GM12878 (cell line): ENCODE data around the gene TFAP2B. TPM values are rescaled to one million over a fixed set of nuclear protein-coding genes. Genes with fewer than 3 reads are reported as not detected.

Experiments used
- ATAC-seq: fragments of 200-7000 bp; cut with Tn5 transposase; 3 replicates; pipeline ENCODE4 v1.9.1; 2020; ENCODE audit warnings: mild to moderate bottlenecking, moderate library complexity
- BruUV-seq: library from RNA; stranded (reverse); fragments of 400-500 nt; replicated peaks from 2 replicates; lab custom pipeline; 2021; lab: Mats Ljungman, UMichigan
- CTCF ChIA-PET: fragments of 300-600 bp; sonication (Branson Sonifier 250); formaldehyde crosslinking; extraction: SDS; loops from one replicate; lab custom pipeline; 2021; ENCODE audit warnings: inconsistent platforms; lab: Yijun Ruan, JAX
- POLR2A ChIA-PET: fragments of 350-600 bp; formaldehyde crosslinking; extraction: SDS; loops from one replicate; lab custom pipeline; 2021; ENCODE audit warnings: inconsistent platforms; lab: Charles Lee
- RAD21 ChIA-PET: fragments of 300-600 bp; sonication (Branson Sonifier 250); formaldehyde crosslinking; loops from one replicate; lab custom pipeline; 2023; ENCODE audit warnings: antibody characterized with exemption; ENCODE audit not compliant: unreplicated experiment; lab: Charles Lee
- SMC1A ChIA-PET: fragments of 300-600 bp; sonication (Branson Sonifier 250); formaldehyde crosslinking; loops from one replicate; lab custom pipeline; 2023; ENCODE audit not compliant: unreplicated experiment, uncharacterized antibody; lab: Charles Lee
- DNase-seq: peaks from one replicate; pipeline ENCODE4 v3.0.0-alpha.2; 2011; ENCODE audit warnings: low read depth, low spot score
- FAIRE-seq: peaks from 3 replicates; lab custom pipeline; 2011; peaks lifted over from hg19 to GRCh38; lab: Jason Lieb, UNC
- H2AFZ ChIP-seq: 2 replicates; pipeline ENCODE4 v1.6.0; 2011; ENCODE audit warnings: low read depth, low read length, control low read depth; ENCODE audit not compliant: control insufficient read depth
- H3K27ac ChIP-seq: 2 replicates; pipeline ENCODE4 v1.5.1; 2011; ENCODE audit warnings: control low read depth; ENCODE audit not compliant: control insufficient read depth, insufficient read depth
- H3K27me3 ChIP-seq, 2 experiments: replicated peaks in 1 of 2; 2 replicates each; pipeline versions ENCODE4 v1.6.0 to v1.6.1; 2011; ENCODE audit warnings: low read length in 1 of 2; ENCODE audit not compliant: control insufficient read depth in 2 of 2, insufficient read depth in 2 of 2
- H3K36me3 ChIP-seq, 2 experiments: 2 replicates each; pipeline ENCODE4 v1.5.1; 2011; ENCODE audit warnings: low read length in 1 of 2; ENCODE audit not compliant: control insufficient read depth in 2 of 2, insufficient read depth in 2 of 2
- H3K4me1 ChIP-seq: 2 replicates; pipeline ENCODE4 v1.6.1; 2011; ENCODE audit warnings: mild to moderate bottlenecking, low read length, moderate library complexity, mixed read lengths; ENCODE audit not compliant: control insufficient read depth, insufficient read depth
- H3K4me2 ChIP-seq: 2 replicates; pipeline ENCODE4 v1.6.0; 2011; ENCODE audit warnings: control low read depth; ENCODE audit not compliant: control insufficient read depth, insufficient read depth
- H3K4me3 ChIP-seq: fragments of 200-600 bp; sonication (generic); 2 replicates; pipeline ENCODE4 v1.5.1; 2016
- H3K79me2 ChIP-seq: 2 replicates; pipeline ENCODE4 v1.6.0; 2011; ENCODE audit warnings: low read length; ENCODE audit not compliant: control insufficient read depth, insufficient read depth
- H3K9ac ChIP-seq: 2 replicates; pipeline ENCODE4 v1.8.0; 2011; ENCODE audit warnings: low read length, control low read depth, mixed read lengths; ENCODE audit not compliant: control insufficient read depth, insufficient read depth
- H3K9me3 ChIP-seq: replicated peaks from 3 replicates; pipeline ENCODE4 v1.5.1; 2011; ENCODE audit warnings: mild to moderate bottlenecking, low read length; ENCODE audit not compliant: control insufficient read depth, insufficient read depth
- H4K20me1 ChIP-seq: 2 replicates; pipeline ENCODE4 v1.6.0; 2011; ENCODE audit not compliant: control insufficient read depth, insufficient read depth
- BHLHE40 ChIP-seq, 2 experiments: fragments of 450-650 bp in 1 of 2; IDR thresholded peaks; 2 replicates each; pipeline ENCODE4 v1.6.1; 2011 to 2017; ENCODE audit warnings: low read depth in 2 of 2, borderline replicate concordance in 1 of 2, improper control_type of control experiment in 1 of 2, low read length in 1 of 2, mild to moderate bottlenecking in 1 of 2
- CBFB ChIP-seq: IDR thresholded peaks from 2 replicates; pipeline ENCODE4 v1.6.1; 2016; ENCODE audit warnings: antibody characterized with exemption, low read depth
- NFYA ChIP-seq: IDR thresholded peaks from 2 replicates; pipeline ENCODE4 v1.6.1; 2011; ENCODE audit warnings: low read depth, mild to moderate bottlenecking, low read length, improper control_type of control experiment, borderline replicate concordance
- RAD51 ChIP-seq: fragments of 450-650 bp; IDR thresholded peaks from 2 replicates; pipeline ENCODE4 v1.6.1; 2016; ENCODE audit warnings: moderate library complexity, mild to moderate bottlenecking, inconsistent platforms
- TBL1XR1 ChIP-seq: IDR thresholded peaks from 2 replicates; pipeline ENCODE4 v1.6.1; 2012; ENCODE audit warnings: low read depth, low read length, improper control_type of control experiment
- ZBED1 ChIP-seq: IDR thresholded peaks from 2 replicates; pipeline ENCODE4 v1.6.1; 2016; ENCODE audit warnings: borderline replicate concordance
- ZSCAN29 ChIP-seq: fragments of 450-650 bp; IDR thresholded peaks from 2 replicates; pipeline ENCODE4 v1.6.1; 2017; ENCODE audit warnings: mild to moderate bottlenecking, moderate library complexity
- WGBS: methylation state at CpG from one replicate; pipeline ENCODE4 v1.1.6; 2016; ENCODE audit warnings: low lambda C conversion rate; ENCODE audit not compliant: insufficient replicate concordance, insufficient coverage; ENCODE audit errors: missing lambda C conversion rate; 5-methylcytosine and 5-hydroxymethylcytosine counted together
- in situ Hi-C: fragments of 300-500 bp; cut with MboI; formaldehyde crosslinking; loops from 9 replicates; pipeline ENCODE4 v1.14.3; 2018; ENCODE audit warnings: mixed read lengths
- intact Hi-C: fragments of 100-400 bp; cut with micrococcal nuclease; formaldehyde crosslinking; loops from one replicate; pipeline ENCODE4 v1.14.2; 2022; ENCODE audit not compliant: unreplicated experiment
- polyA plus RNA-seq, 11 experiments: library from polyadenylated mRNA; depleted of rRNA in 4 of 11; unstranded in 6 of 11; stranded (reverse) in 5 of 11; fragments of >200 nt; fragmentation: Nextera tagmentation in 4 of 11; fragmentation: Illumina TruSeq in 1 of 11; extraction: Ambion mirVana in 4 of 11; extraction: Trizol in 1 of 11; gene quantifications; 1 replicate in 1 of 11; 2 replicates in 10 of 11; pipeline versions ENCODE4 v1.2.1 to v1.2.3, GENCODE V29; 2011 to 2016; ENCODE audit warnings: inconsistent platforms in 2 of 11, missing spikeins in 2 of 11, low read depth in 1 of 11
- total RNA-seq, 4 experiments: library from RNA; depleted of rRNA in 3 of 4; stranded (reverse); fragments of >200 nt in 3 of 4; fragmentation: Illumina TruSeq in 1 of 4; extraction: Trizol in 1 of 4; gene quantifications; 2 replicates each; pipeline versions ENCODE4 v1.2.1 to v1.2.3, GENCODE V29; 2013 to 2021
- TF ChIP-seq, protein P1 (sequence below): IDR thresholded peaks from 2 replicates; pipeline ENCODE4 v1.6.1; 2012; ENCODE audit warnings: mild to moderate bottlenecking, low read depth, low read length
- TF ChIP-seq, protein P2 (sequence below): fragments of 450-650 bp; IDR thresholded peaks from 2 replicates; pipeline ENCODE4 v1.6.1; 2016; ENCODE audit warnings: mild to moderate bottlenecking, moderate library complexity, borderline replicate concordance

Gene TFAP2B
- total and polyA plus RNA-seq, 10 of the 15 experiments (the other 5 are each of a cell fraction or from before 2014, with no cell fraction given) = 0.03 to 0.15 (median 0.07) TPM; not detected in 5

DNA sequence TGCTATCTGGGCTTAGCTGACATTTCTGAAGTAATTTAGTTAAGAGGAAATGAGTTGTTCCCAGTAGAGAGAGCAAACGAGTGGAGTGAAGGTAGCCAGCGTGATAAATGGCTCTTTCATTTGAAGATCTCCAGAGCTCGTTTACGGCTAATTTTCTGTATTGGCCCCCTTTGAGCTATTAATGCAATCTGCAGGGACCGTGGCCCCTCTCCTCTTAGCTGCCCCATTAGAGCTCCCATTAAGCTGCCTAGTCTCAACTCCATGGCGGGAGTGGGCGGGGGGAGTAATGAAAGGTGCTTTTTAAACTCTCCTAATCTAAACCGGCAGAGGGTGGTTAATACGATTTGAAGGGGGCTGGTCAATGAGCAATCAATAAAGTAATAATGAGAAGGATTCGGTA, 12.5 kb downstream of the TFAP2B start (continued):
- TF ChIP-seq NFYA (no peak), ZBED1 (no peak), BHLHE40 (IDR thresholded peaks at IDR 0.05; ENCODE audit: borderline replicate concordance in 1 of 2, low read depth in 2 of 2, low read length in 1 of 2) (no peak)

- Histone ChIP-seq H3K79me2 (no peaks in the 10 kb centered on the region), H3K27me3 (peaks cover 0 to 2% of the 10 kb centered on the region in 2 experiments; a peak in 2 of 4 replicates), H3K27ac (no peak overlapping the region), H3K36me3 (no peaks in the 10 kb centered on the region), H4K20me1 (no peaks in the 10 kb centered on the region), H2AFZ (no peak overlapping the region), H3K9me3 (no peaks in the 10 kb centered on the region), H3K4me1 (no peaks in the 10 kb centered on the region), H3K4me3 (no peak overlapping the region), H3K9ac (no peak overlapping the region), H3K4me2 (no peak overlapping the region)
- ChIA-PET RAD21 (no interaction called here), POLR2A (no interaction called here), CTCF (no interaction called here), SMC1A (no interaction called here)
- 0% methylated on average over 1 of the region's 1 CpG for WGBS
- in situ Hi-C loops (no loop called here), intact Hi-C loops (no loop called here)
- BruUV-seq = no TSS peak
- DNase-seq (no peak), FAIRE-seq (no peak), ATAC-seq (no peak)
- TF ChIP-seq, protein P1, sequence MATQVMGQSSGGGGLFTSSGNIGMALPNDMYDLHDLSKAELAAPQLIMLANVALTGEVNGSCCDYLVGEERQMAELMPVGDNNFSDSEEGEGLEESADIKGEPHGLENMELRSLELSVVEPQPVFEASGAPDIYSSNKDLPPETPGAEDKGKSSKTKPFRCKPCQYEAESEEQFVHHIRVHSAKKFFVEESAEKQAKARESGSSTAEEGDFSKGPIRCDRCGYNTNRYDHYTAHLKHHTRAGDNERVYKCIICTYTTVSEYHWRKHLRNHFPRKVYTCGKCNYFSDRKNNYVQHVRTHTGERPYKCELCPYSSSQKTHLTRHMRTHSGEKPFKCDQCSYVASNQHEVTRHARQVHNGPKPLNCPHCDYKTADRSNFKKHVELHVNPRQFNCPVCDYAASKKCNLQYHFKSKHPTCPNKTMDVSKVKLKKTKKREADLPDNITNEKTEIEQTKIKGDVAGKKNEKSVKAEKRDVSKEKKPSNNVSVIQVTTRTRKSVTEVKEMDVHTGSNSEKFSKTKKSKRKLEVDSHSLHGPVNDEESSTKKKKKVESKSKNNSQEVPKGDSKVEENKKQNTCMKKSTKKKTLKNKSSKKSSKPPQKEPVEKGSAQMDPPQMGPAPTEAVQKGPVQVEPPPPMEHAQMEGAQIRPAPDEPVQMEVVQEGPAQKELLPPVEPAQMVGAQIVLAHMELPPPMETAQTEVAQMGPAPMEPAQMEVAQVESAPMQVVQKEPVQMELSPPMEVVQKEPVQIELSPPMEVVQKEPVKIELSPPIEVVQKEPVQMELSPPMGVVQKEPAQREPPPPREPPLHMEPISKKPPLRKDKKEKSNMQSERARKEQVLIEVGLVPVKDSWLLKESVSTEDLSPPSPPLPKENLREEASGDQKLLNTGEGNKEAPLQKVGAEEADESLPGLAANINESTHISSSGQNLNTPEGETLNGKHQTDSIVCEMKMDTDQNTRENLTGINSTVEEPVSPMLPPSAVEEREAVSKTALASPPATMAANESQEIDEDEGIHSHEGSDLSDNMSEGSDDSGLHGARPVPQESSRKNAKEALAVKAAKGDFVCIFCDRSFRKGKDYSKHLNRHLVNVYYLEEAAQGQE = no peak
- no peak for TF ChIP-seq NFYA
- no peak for TF ChIP-seq CBFB
- no peak for TF ChIP-seq RAD51
- TF ChIP-seq TBL1XR1 = no peak
- TF ChIP-seq ZSCAN29 = no peak
- TF ChIP-seq, protein P2, sequence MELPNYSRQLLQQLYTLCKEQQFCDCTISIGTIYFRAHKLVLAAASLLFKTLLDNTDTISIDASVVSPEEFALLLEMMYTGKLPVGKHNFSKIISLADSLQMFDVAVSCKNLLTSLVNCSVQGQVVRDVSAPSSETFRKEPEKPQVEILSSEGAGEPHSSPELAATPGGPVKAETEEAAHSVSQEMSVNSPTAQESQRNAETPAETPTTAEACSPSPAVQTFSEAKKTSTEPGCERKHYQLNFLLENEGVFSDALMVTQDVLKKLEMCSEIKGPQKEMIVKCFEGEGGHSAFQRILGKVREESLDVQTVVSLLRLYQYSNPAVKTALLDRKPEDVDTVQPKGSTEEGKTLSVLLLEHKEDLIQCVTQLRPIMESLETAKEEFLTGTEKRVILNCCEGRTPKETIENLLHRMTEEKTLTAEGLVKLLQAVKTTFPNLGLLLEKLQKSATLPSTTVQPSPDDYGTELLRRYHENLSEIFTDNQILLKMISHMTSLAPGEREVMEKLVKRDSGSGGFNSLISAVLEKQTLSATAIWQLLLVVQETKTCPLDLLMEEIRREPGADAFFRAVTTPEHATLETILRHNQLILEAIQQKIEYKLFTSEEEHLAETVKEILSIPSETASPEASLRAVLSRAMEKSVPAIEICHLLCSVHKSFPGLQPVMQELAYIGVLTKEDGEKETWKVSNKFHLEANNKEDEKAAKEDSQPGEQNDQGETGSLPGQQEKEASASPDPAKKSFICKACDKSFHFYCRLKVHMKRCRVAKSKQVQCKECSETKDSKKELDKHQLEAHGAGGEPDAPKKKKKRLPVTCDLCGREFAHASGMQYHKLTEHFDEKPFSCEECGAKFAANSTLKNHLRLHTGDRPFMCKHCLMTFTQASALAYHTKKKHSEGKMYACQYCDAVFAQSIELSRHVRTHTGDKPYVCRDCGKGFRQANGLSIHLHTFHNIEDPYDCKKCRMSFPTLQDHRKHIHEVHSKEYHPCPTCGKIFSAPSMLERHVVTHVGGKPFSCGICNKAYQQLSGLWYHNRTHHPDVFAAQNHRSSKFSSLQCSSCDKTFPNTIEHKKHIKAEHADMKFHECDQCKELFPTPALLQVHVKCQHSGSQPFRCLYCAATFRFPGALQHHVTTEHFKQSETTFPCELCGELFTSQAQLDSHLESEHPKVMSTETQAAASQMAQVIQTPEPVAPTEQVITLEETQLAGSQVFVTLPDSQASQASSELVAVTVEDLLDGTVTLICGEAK = no peak
These were observed 14.2 kb downstream of the TFAP2B start for GRCh38 chr6:50832912-50833311.
